ENCODE measurements around the gene NMUR2. TPM values are rescaled to one million over a fixed set of nuclear protein-coding genes. Genes with fewer than 3 reads are reported as not detected.

The NMUR2 gene, protein sequence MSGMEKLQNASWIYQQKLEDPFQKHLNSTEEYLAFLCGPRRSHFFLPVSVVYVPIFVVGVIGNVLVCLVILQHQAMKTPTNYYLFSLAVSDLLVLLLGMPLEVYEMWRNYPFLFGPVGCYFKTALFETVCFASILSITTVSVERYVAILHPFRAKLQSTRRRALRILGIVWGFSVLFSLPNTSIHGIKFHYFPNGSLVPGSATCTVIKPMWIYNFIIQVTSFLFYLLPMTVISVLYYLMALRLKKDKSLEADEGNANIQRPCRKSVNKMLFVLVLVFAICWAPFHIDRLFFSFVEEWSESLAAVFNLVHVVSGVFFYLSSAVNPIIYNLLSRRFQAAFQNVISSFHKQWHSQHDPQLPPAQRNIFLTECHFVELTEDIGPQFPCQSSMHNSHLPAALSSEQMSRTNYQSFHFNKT
- total RNA-seq, result not detected

DNA sequence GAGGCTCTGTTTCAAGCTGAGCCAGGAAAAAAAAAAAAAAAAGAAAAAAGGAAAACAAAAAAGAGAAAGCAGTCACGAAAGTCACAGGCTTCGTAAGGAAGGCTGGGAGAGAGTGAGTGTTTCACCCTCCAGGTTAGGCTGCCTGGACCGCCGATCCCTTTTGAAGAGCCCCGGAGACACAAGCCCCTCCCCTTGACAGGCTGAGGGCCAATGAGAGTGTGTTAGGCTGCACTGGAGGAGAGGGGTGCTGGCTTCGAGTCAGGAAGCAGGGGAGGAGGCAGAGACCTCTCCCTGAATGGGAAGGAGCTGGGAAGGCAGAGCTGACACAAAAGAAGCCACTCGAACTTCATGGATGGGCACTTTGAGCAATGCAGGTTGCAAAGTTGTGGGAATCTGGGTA lies at the start of gene NMUR2:
Gene NMUR2 (minus strand): TSS at position 135 of the 400 bp plus-strand sequence. CDS start 166 bp downstream, outside the sequence.
- TF ChIP-seq, protein P1, sequence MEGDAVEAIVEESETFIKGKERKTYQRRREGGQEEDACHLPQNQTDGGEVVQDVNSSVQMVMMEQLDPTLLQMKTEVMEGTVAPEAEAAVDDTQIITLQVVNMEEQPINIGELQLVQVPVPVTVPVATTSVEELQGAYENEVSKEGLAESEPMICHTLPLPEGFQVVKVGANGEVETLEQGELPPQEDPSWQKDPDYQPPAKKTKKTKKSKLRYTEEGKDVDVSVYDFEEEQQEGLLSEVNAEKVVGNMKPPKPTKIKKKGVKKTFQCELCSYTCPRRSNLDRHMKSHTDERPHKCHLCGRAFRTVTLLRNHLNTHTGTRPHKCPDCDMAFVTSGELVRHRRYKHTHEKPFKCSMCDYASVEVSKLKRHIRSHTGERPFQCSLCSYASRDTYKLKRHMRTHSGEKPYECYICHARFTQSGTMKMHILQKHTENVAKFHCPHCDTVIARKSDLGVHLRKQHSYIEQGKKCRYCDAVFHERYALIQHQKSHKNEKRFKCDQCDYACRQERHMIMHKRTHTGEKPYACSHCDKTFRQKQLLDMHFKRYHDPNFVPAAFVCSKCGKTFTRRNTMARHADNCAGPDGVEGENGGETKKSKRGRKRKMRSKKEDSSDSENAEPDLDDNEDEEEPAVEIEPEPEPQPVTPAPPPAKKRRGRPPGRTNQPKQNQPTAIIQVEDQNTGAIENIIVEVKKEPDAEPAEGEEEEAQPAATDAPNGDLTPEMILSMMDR (IDR thresholded peaks at IDR 0.05 in 4 of 5, conservative IDR thresholded peaks at IDR 0.05 in 1 of 5), result no peak
- no peaks in the 10 kb centered on the region for H3K36me3 ChIP-seq
- intact Hi-C loops (cut with DNase I; ENCODE audit: low total_unique reads), result no loop called here
- H3K27ac ChIP-seq, result no peak within 1 kb of the TSS
- H3K4me3 ChIP-seq, result no peak within 1 kb of the TSS
- in situ Hi-C loops (cut with MboI; ENCODE audit: low sequenced_read_pairs in 4 of 4), result no loop called here
- ATAC-seq, result no peak
- no peak for DNase-seq
- no peaks in the 10 kb centered on the region for H3K9me3 ChIP-seq
- H3K27me3 ChIP-seq, result no peaks in the 10 kb centered on the region
- H3K4me1 ChIP-seq, result no peaks in the 10 kb centered on the region

DNA sequence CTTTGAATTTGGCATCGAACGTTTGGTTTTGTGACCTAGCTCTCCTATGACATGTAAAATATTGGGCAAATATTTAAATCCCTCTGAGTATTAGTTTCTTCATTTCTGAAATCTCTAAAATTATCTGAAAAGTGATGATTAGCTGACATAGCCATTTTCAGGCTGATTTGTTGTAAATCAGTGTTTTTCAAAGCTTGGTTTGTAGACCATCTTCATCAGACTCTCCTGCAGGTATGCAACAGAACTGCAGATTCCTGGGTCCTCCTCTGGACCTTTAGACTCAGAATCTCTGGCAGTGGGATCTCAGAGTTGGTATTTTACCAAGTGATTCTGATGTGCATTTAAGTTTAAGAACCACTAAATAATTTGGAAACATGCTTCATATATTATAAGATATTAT lies 38.9 kb upstream of the NMUR2 start:
- no peaks in the 10 kb centered on the region for H3K9me3 ChIP-seq
- intact Hi-C loops (cut with DNase I; ENCODE audit: low total_unique reads) (no loop called here), in situ Hi-C loops (cut with MboI; ENCODE audit: low sequenced_read_pairs in 4 of 4) (no loop called here)
- no peaks in the 10 kb centered on the region for H3K36me3 ChIP-seq
- no peak for TF ChIP-seq POLR2A (IDR thresholded peaks at IDR 0.05)
- TF ChIP-seq, protein P1 (IDR thresholded peaks at IDR 0.05 in 4 of 5, conservative IDR thresholded peaks at IDR 0.05 in 1 of 5), result no peak
- no peaks in the 10 kb centered on the region for H3K27me3 ChIP-seq
- no peak overlapping the region for H3K27ac ChIP-seq
- no peaks in the 10 kb centered on the region for H3K4me1 ChIP-seq
- H3K4me3 ChIP-seq, result no peak overlapping the region
- DNase-seq (no peak), ATAC-seq (no peak)

DNA sequence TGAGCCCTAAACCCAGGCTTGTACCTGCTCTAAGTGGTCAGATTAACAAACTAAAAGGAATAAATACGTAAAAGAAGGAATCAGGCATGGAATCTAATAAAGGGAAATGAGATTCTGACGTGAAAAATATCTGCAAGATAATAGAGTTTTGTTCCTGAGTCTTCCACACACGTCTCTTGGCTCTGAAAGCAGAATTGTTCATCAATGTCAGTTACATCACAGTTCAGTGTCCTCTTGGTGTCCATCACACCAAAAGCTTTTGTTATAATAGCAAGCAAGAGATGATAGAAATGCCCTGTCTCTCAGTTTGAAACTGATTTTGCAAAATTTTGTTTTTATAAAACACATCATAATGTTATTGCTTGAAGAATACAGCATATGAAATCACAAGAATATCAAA lies 34.7 kb upstream of the NMUR2 start:
- Histone ChIP-seq H3K27ac (no peak overlapping the region), H3K36me3 (no peaks in the 10 kb centered on the region), H3K4me3 (no peak overlapping the region), H3K9me3 (no peaks in the 10 kb centered on the region), H3K27me3 (no peaks in the 10 kb centered on the region), H3K4me1 (no peaks in the 10 kb centered on the region)
- no peak for TF ChIP-seq POLR2A (IDR thresholded peaks at IDR 0.05)
- TF ChIP-seq, protein P1 (IDR thresholded peaks at IDR 0.05 in 4 of 5, conservative IDR thresholded peaks at IDR 0.05 in 1 of 5), result no peak
- intact Hi-C loops (cut with DNase I; ENCODE audit: low total_unique reads) (no loop called here), in situ Hi-C loops (cut with MboI; ENCODE audit: low sequenced_read_pairs in 4 of 4) (no loop called here)
- DNase-seq (no peak), ATAC-seq (no peak)

DNA sequence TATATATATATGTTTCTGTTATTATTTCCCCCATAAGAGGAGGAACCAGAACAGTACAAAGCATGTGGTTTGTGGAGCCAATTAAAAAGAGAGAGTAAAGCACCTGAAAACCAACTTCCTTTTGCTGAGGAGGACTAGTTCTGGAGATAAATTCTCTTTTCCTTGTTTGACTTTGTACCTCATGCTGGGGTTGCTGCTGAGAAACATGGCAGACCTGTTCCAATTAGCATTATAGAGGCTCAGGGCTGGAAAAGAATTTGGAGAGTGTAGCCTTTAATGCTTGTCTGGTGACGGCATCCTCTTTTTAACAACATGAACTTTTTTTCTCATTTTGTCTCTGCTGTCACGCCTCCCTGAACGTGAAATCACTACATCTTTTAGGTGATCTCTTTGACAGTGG lies 32.8 kb upstream of the NMUR2 start:
- no peak for ATAC-seq
- Histone ChIP-seq H3K36me3 (no peaks in the 10 kb centered on the region), H3K9me3 (no peaks in the 10 kb centered on the region), H3K4me3 (no peak overlapping the region), H3K27ac (no peak overlapping the region), H3K27me3 (no peaks in the 10 kb centered on the region), H3K4me1 (no peaks in the 10 kb centered on the region)
- no peak for DNase-seq
- in situ Hi-C loops (cut with MboI; ENCODE audit: low sequenced_read_pairs in 4 of 4), result no loop called here
- TF ChIP-seq, protein P1 (IDR thresholded peaks at IDR 0.05 in 4 of 5, conservative IDR thresholded peaks at IDR 0.05 in 1 of 5), result no peak
- TF ChIP-seq POLR2A (IDR thresholded peaks at IDR 0.05), result no peak
- intact Hi-C loops (cut with DNase I; ENCODE audit: low total_unique reads), result no loop called here

Data from gastrocnemius medialis (tissue), 4 donors.